ENCODE data around the gene SUPT3H.

DNA sequence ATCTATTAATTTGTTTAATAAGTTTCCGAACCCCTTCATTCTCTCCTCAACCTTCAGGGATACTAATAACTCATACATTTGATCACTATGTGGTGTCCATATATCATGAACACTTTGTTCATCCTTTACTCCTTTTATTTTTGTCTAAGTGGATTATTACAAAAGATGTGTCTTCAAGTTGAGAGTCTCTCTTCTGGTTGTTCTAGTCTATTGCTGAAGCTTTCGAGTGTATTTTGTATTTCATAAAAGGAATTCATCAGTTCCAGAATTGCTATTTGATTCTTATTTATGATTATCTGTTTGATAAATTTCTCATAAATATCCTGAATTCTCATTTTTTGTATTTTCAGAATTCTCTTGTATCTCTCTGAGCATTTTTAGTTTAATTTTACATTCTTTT, 146.1 kb downstream of the SUPT3H start:
- TF ChIP-seq, protein P1, sequence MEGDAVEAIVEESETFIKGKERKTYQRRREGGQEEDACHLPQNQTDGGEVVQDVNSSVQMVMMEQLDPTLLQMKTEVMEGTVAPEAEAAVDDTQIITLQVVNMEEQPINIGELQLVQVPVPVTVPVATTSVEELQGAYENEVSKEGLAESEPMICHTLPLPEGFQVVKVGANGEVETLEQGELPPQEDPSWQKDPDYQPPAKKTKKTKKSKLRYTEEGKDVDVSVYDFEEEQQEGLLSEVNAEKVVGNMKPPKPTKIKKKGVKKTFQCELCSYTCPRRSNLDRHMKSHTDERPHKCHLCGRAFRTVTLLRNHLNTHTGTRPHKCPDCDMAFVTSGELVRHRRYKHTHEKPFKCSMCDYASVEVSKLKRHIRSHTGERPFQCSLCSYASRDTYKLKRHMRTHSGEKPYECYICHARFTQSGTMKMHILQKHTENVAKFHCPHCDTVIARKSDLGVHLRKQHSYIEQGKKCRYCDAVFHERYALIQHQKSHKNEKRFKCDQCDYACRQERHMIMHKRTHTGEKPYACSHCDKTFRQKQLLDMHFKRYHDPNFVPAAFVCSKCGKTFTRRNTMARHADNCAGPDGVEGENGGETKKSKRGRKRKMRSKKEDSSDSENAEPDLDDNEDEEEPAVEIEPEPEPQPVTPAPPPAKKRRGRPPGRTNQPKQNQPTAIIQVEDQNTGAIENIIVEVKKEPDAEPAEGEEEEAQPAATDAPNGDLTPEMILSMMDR (conservative IDR thresholded peaks at IDR 0.05), result no peak
- TF ChIP-seq ZFX (IDR thresholded peaks at IDR 0.05), result no peak
